GM19467 (cell line): ENCODE results near the gene RWDD2A.
"Not testable (repeated sequence)": the region's sequence is repeated elsewhere in the genome, so short reads cannot be mapped to it uniquely, and the experiment has no call there.

Experiments
- ATAC-seq: cut with Tn5 transposase; IDR thresholded peaks from one replicate; pipeline ENCODE4 v1.9.1; 2021; ENCODE audit warnings: mild to moderate bottlenecking, moderate library complexity; ENCODE audit not compliant: unreplicated experiment

Gene RWDD2A

GRCh38 chr6:83192871-83193746, at the start of gene RWDD2A, which contains the start of gene PGM3:
Gene RWDD2A, plus strand, starts transcription at chr6:83193357. Its CDS starts 1,095 bp downstream, at chr6:83194452.
Gene PGM3, minus strand, starts transcription at chr6:83193265. Its CDS starts 2,253 bp downstream, at chr6:83191012.
- peak; percentile 97 for ATAC-seq

GRCh38 chr6:83151114-83151513, 42.0 kb upstream of the RWDD2A start:
- ATAC-seq: no peak

GRCh38 chr6:83152913-83153312, 40.2 kb upstream of the RWDD2A start:
- no peak for ATAC-seq

GRCh38 chr6:83153883-83154521, 39.2 kb upstream of the RWDD2A start:
- no peak for ATAC-seq

GRCh38 chr6:83155794-83156193, 37.4 kb upstream of the RWDD2A start:
- no peak for ATAC-seq

GRCh38 chr6:83160167-83160566, 33.0 kb upstream of the RWDD2A start:
- no peak for ATAC-seq

- no peak for ATAC-seq
Observed at GRCh38 chr6:83167726-83168278, 25.4 kb upstream of the RWDD2A start.

GRCh38 chr6:83168556-83168955, 24.6 kb upstream of the RWDD2A start:
- ATAC-seq: no peak

- no peak for ATAC-seq
Observed at GRCh38 chr6:83169106-83169505, 24.1 kb upstream of the RWDD2A start.

GRCh38 chr6:83169511-83169910, 23.6 kb upstream of the RWDD2A start:
- ATAC-seq: no peak

- ATAC-seq: no peak
Observed at GRCh38 chr6:83176246-83176645, 16.9 kb upstream of the RWDD2A start.

- ATAC-seq: no peak
Observed at GRCh38 chr6:83180426-83180950, 12.7 kb upstream of the RWDD2A start.

GRCh38 chr6:83182114-83182513, 11.0 kb upstream of the RWDD2A start:
- no peak for ATAC-seq

GRCh38 chr6:83183082-83183828, 9.9 kb upstream of the RWDD2A start:
- ATAC-seq: no peak

- no peak for ATAC-seq
Observed at GRCh38 chr6:83185096-83185495, 8.1 kb upstream of the RWDD2A start.

GRCh38 chr6:83188501-83188900, 4.7 kb upstream of the RWDD2A start:
- no peak for ATAC-seq

GRCh38 chr6:83190626-83191025, 2.5 kb upstream of the RWDD2A start:
- ATAC-seq: no peak

GRCh38 chr6:83191974-83192373, 1.2 kb upstream of the RWDD2A start:
- ATAC-seq: not testable (repeated sequence)

GRCh38 chr6:83192456-83192855, 701 bp upstream of the RWDD2A start:
- ATAC-seq: no peak

GRCh38 chr6:83193747-83194566, 800 bp downstream of the RWDD2A start:
- ATAC-seq: no peak
